K562 (cell line): ENCODE measurements around the gene ZNF804A. TPM values are rescaled to one million over a fixed set of nuclear protein-coding genes. Genes with fewer than 3 reads are reported as not detected.

Experiments
- ATAC-seq: fragments of 200-7000 bp; cut with Tn5 transposase; 3 replicates; pipeline ENCODE4 v1.9.1; 2020; ENCODE audit warnings: moderate library complexity
- BruUV-seq: library from RNA; stranded (reverse); fragments of 400-500 nt; replicated peaks from 2 replicates; lab custom pipeline; 2021; lab: Mats Ljungman, UMichigan
- CTCF ChIA-PET: fragments of 300-600 bp; formaldehyde crosslinking; extraction: SDS; loops from one replicate; lab custom pipeline; 2021; ENCODE audit warnings: low intra/inter-chr PET ratio; lab: Yijun Ruan, JAX
- POLR2A ChIA-PET: fragments of 300-600, 350-650 bp; sonication (Branson Sonifier 250); formaldehyde crosslinking; extraction: SDS; loops from one replicate; lab custom pipeline; 2021; ENCODE audit warnings: antibody characterized with exemption, inconsistent platforms; lab: Yijun Ruan, JAX
- DNase-seq, 4 experiments: peaks; one replicate each; pipeline versions ENCODE4 v3.0.0 to v3.0.0-alpha.2; 2011 to 2018; ENCODE audit warnings: low spot score in 3 of 4, mixed read lengths in 3 of 4; ENCODE audit errors: extremely low read depth in 1 of 4
- FAIRE-seq: peaks from 2 replicates; lab custom pipeline; 2011; peaks lifted over from hg19 to GRCh38; lab: Jason Lieb, UNC
- H2AFZ ChIP-seq: 2 replicates; pipeline ENCODE4 v1.6.0; 2011; ENCODE audit warnings: low read depth, low read length, control low read depth, inconsistent platforms
- H3K27ac ChIP-seq: fragments of 200-600 bp; 3 replicates; pipeline ENCODE4 v1.8.0; 2011; ENCODE audit warnings: low read depth, mild to moderate bottlenecking, control low read depth, inconsistent platforms, low read length, moderate library complexity, mixed read lengths; ENCODE audit errors: extremely low read depth
- H3K27me3 ChIP-seq, 2 experiments: fragments of 300-600 bp in 1 of 2; 2 replicates in 1 of 2; 3 replicates in 1 of 2; pipeline versions ENCODE4 v1.6.0 to v1.8.0; 2011; ENCODE audit warnings: inconsistent platforms in 2 of 2, low read length in 2 of 2, mild to moderate bottlenecking in 1 of 2, mixed read lengths in 1 of 2, moderate library complexity in 1 of 2; ENCODE audit not compliant: control insufficient read depth in 2 of 2, insufficient read depth in 2 of 2
- H3K36me3 ChIP-seq: fragments of 300-600 bp; 3 replicates; pipeline ENCODE4 v1.8.0; 2011; ENCODE audit warnings: mild to moderate bottlenecking, low read length, inconsistent platforms; ENCODE audit not compliant: control insufficient read depth, insufficient read depth
- H3K4me1 ChIP-seq, 2 experiments: fragments of 200-600 bp in 1 of 2; replicated peaks in 1 of 2; 2 replicates in 1 of 2; 3 replicates in 1 of 2; pipeline versions ENCODE4 v1.5.1 to v1.8.0; 2011; ENCODE audit warnings: inconsistent platforms in 2 of 2, low read length in 2 of 2, mild to moderate bottlenecking in 1 of 2, mixed read lengths in 1 of 2, moderate library complexity in 1 of 2; ENCODE audit not compliant: control insufficient read depth in 2 of 2, insufficient read depth in 2 of 2
- H3K4me2 ChIP-seq: 2 replicates; pipeline ENCODE4 v1.6.1; 2011; ENCODE audit warnings: low read length, control low read depth, inconsistent platforms, mixed read lengths; ENCODE audit not compliant: insufficient read depth
- H3K4me3 ChIP-seq: fragments of 200-600 bp; sonication (generic), shearing (Covaris generic); 2 replicates; pipeline ENCODE4 v1.5.1; 2016; ENCODE audit warnings: control low read depth, inconsistent platforms
- H3K79me2 ChIP-seq: fragments of 200-600 bp; 3 replicates; pipeline ENCODE4 v1.8.0; 2011; ENCODE audit warnings: low read length, inconsistent platforms; ENCODE audit not compliant: control insufficient read depth, insufficient read depth
- H3K9ac ChIP-seq, 2 experiments: 2 replicates each; pipeline versions ENCODE4 v1.6.0 to v1.6.1; 2011; ENCODE audit warnings: low read depth in 2 of 2, low read length in 2 of 2, control low read depth in 1 of 2, inconsistent platforms in 1 of 2, mild to moderate bottlenecking in 1 of 2, mixed read lengths in 1 of 2; ENCODE audit not compliant: insufficient read depth in 1 of 2
- H3K9me1 ChIP-seq: one replicate; pipeline ENCODE4 v1.6.0; 2011; ENCODE audit warnings: inconsistent platforms, mild to moderate bottlenecking, low read length, moderate library complexity; ENCODE audit not compliant: control insufficient read depth, insufficient read depth
- H3K9me3 ChIP-seq: replicated peaks from 2 replicates; pipeline ENCODE4 v1.5.1; 2011; ENCODE audit warnings: low read depth, low read length, inconsistent platforms; ENCODE audit not compliant: control insufficient read depth, insufficient read depth
- H4K20me1 ChIP-seq: replicated peaks from 2 replicates; pipeline ENCODE4 v1.6.1; 2011; ENCODE audit warnings: low read length, inconsistent platforms, mixed read lengths; ENCODE audit not compliant: control insufficient read depth, insufficient read depth
- HBP1 ChIP-seq: fragments of 450-650 bp; formaldehyde crosslinking; IDR thresholded peaks from 2 replicates; pipeline ENCODE4 v1.4.0; 2022; ENCODE audit warnings: missing genetic modification characterization
- HDAC6 ChIP-seq: IDR thresholded peaks from 2 replicates; pipeline ENCODE4 v1.6.1; 2012; ENCODE audit warnings: low read depth, mild to moderate bottlenecking, control low read depth, inconsistent platforms, low read length, moderate library complexity
- NCOA4 ChIP-seq: fragments of 450-650 bp; IDR thresholded peaks from 2 replicates; pipeline ENCODE4 v1.6.1; 2018; ENCODE audit warnings: mild to moderate bottlenecking; ENCODE audit not compliant: partially characterized antibody
- POLR2B ChIP-seq: fragments of 450-650 bp; IDR thresholded peaks from 2 replicates; pipeline ENCODE4 v1.6.1; 2018; ENCODE audit warnings: low read depth; ENCODE audit not compliant: partially characterized antibody
- RFX7 ChIP-seq: fragments of 250-450 bp; sonication (Bioruptor Pico); IDR thresholded peaks from 2 replicates; pipeline ENCODE4 v1.5.1; 2021; ENCODE audit warnings: mild to moderate bottlenecking
- U2AF1 ChIP-seq: fragments of 200-400 bp; formaldehyde crosslinking; optimal IDR thresholded peaks from 2 replicates; pipeline ENCODE3; 2017; ENCODE audit warnings: mild to moderate bottlenecking, low read depth, low read length, moderate library complexity
- ZKSCAN3 ChIP-seq: fragments of 250-450 bp; sonication (Bioruptor Pico); IDR thresholded peaks from 2 replicates; pipeline ENCODE4 v1.4.0; 2020
- ZNF165 ChIP-seq: fragments of 250-450 bp; sonication (Bioruptor Pico); IDR thresholded peaks from 2 replicates; pipeline ENCODE4 v1.4.0; 2020; ENCODE audit warnings: borderline replicate concordance
- ZNF436 ChIP-seq: fragments of 250-450, 450-650 bp; sonication (Bioruptor Pico); formaldehyde crosslinking; IDR thresholded peaks from 2 replicates; pipeline ENCODE4 v1.7.0; 2020; ENCODE audit warnings: mild to moderate bottlenecking
- in situ Hi-C: fragments of 300-500 bp; cut with MboI; formaldehyde crosslinking; loops from 4 replicates; pipeline ENCODE4 v1.15.0; 2018; ENCODE audit warnings: inconsistent platforms, mixed read lengths
- intact Hi-C: fragments of 100-400 bp; cut with micrococcal nuclease; formaldehyde crosslinking; loops from 2 replicates; pipeline ENCODE4 v1.14.2; 2022
- polyA plus RNA-seq, 8 experiments: library from polyadenylated mRNA; depleted of rRNA in 4 of 8; stranded (reverse) in 5 of 8; unstranded in 3 of 8; fragments of >200 nt; fragmentation: Nextera tagmentation in 2 of 8; fragmentation: Illumina TruSeq in 1 of 8; extraction: Ambion mirVana in 2 of 8; extraction: Trizol in 1 of 8; gene quantifications; 2 replicates each; pipeline versions ENCODE4 v1.2.1 to v1.2.3, GENCODE V29; 2011 to 2014; ENCODE audit warnings: inconsistent platforms in 1 of 8, missing spikeins in 1 of 8
- total RNA-seq, 7 experiments: library from RNA; depleted of rRNA in 6 of 7; stranded (reverse); fragments of >200 nt in 6 of 7; fragmentation: Illumina TruSeq in 2 of 7; extraction: Trizol in 2 of 7; gene quantifications; 2 replicates each; pipeline versions ENCODE4 v1.2.1 to v1.2.3, GENCODE V29; 2011 to 2021; ENCODE audit warnings: low replicate concordance in 1 of 7
- TF ChIP-seq, protein P1 (sequence below), 2 experiments: fragments of 200-800 bp in 1 of 2; sonication (Bioruptor generic) in 1 of 2; sonication (generic) in 1 of 2; formaldehyde crosslinking in 1 of 2; IDR thresholded peaks in 1 of 2; conservative IDR thresholded peaks in 1 of 2; 2 replicates each; pipeline versions ENCODE4 v1.5.0 to v1.6.1; 2016 to 2020; ENCODE audit warnings: missing compliant biosample characterization in 1 of 2, missing genetic modification characterization in 1 of 2, missing genetic modification reagents in 1 of 2

Gene ZNF804A
- total and polyA plus RNA-seq, 9 of the 15 experiments (the other 6 are each of a cell fraction or from before 2014, with no cell fraction given), result 0.01 to 1.2 (median 0.73) TPM

DNA sequence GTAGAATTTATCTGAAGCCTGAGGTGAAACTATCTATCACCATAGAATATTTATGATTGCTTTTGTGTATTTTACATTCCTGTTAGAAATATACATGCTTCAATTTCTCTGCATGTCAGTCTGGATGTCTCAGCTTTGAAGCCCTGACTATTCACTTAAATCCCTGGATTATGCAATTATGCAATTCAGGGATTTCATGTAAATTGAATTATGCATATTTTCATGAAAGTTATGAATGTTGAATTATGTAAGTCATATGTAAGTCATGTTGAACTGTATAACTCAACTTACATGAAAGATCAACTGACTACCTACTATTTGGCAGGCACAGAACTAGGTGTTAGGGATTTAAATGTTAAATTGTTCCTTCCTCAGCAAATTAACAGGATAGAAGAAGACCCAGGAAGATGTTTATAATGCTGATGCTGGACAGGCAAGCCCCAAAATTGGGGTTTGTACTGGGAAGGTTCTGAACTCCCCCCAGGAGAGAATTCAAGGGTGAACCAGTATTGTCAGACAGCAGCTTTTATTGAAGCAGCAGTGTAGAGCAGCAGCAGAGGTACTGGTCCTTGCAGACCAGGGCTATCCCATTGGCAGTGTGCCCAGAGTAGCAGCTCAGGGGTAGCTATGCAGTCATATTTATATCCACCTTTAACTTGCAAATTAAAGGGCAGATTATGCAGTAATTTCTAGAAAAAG is 236.5 kb downstream of the ZNF804A start:
- TF ChIP-seq POLR2B, result no peak
- TF ChIP-seq, protein P1, sequence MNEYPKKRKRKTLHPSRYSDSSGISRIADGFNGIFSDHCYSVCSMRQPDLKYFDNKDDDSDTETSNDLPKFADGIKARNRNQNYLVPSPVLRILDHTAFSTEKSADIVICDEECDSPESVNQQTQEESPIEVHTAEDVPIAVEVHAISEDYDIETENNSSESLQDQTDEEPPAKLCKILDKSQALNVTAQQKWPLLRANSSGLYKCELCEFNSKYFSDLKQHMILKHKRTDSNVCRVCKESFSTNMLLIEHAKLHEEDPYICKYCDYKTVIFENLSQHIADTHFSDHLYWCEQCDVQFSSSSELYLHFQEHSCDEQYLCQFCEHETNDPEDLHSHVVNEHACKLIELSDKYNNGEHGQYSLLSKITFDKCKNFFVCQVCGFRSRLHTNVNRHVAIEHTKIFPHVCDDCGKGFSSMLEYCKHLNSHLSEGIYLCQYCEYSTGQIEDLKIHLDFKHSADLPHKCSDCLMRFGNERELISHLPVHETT (CRISPR knock-in tag; conservative IDR thresholded peaks at IDR 0.05 in 1 of 2, IDR thresholded peaks at IDR 0.05 in 1 of 2), result no peak
- no peak for TF ChIP-seq U2AF1
- H3K9ac ChIP-seq, result no peak overlapping the region
- CTCF ChIA-PET, result no interaction called here
- DNase-seq (no peak), ATAC-seq (no peak), FAIRE-seq (no peak)
- H3K9me3 ChIP-seq, result no peaks in the 10 kb centered on the region; the same call in 1 of the 2 replicates
- H3K27me3 ChIP-seq, result no peaks in the 10 kb centered on the region
- POLR2A ChIA-PET, result no interaction called here
- H4K20me1 ChIP-seq, result no peaks in the 10 kb centered on the region
- H3K79me2 ChIP-seq, result no peaks in the 10 kb centered on the region
- in situ Hi-C loops, result no loop called here
- H2AFZ ChIP-seq, result no peak overlapping the region
- H3K4me2 ChIP-seq, result no peak overlapping the region
- BruUV-seq, result no TSS peak
- no peaks in the 10 kb centered on the region for H3K4me1 ChIP-seq
- no peak overlapping the region for H3K27ac ChIP-seq
- no peaks in the 10 kb centered on the region for H3K9me1 ChIP-seq
- intact Hi-C loops, result no loop called here
- no peaks in the 10 kb centered on the region for H3K36me3 ChIP-seq
- no peak overlapping the region for H3K4me3 ChIP-seq

- in situ Hi-C loops (no loop called here), intact Hi-C loops (no loop called here)
- Histone ChIP-seq H3K9me1 (no peaks in the 10 kb centered on the region), H3K9ac (no peak overlapping the region), H3K9me3 (no peaks in the 10 kb centered on the region), H3K36me3 (no peaks in the 10 kb centered on the region), H3K27me3 (no peaks in the 10 kb centered on the region), H2AFZ (no peak overlapping the region), H3K4me1 (no peaks in the 10 kb centered on the region), H4K20me1 (no peaks in the 10 kb centered on the region), H3K27ac (no peak overlapping the region), H3K79me2 (no peaks in the 10 kb centered on the region), H3K4me3 (no peak overlapping the region), H3K4me2 (no peak overlapping the region)
- POLR2A ChIA-PET, result no interaction called here
- FAIRE-seq (no peak), DNase-seq (no peak), ATAC-seq (no peak)
- CTCF ChIA-PET, result no interaction called here
- no peak for TF ChIP-seq HDAC6
- no peak for TF ChIP-seq ZNF165 (CRISPR knock-in tag)
- TF ChIP-seq ZNF436, result no peak
- no peak for TF ChIP-seq ZKSCAN3 (CRISPR knock-in tag)
- no peak for TF ChIP-seq RFX7 (CRISPR knock-in tag)
- TF ChIP-seq NCOA4, result no peak
- no peak for TF ChIP-seq HBP1 (CRISPR knock-in tag)
- no TSS peak for BruUV-seq
Observed at GRCh38 chr2:184835398-184835715, 237.0 kb downstream of the ZNF804A start.
